ENCODE data around the gene STK16. TPM values are rescaled to one million over a fixed set of nuclear protein-coding genes. Genes with fewer than 3 reads are reported as not detected.
A peak's percentile ranks its signal among the peaks of the same experiment; 100 is the strongest.

The STK16 gene
- total and polyA plus RNA-seq, 8 donors = 1.2 to 55.9 (median 36.4) TPM

DNA sequence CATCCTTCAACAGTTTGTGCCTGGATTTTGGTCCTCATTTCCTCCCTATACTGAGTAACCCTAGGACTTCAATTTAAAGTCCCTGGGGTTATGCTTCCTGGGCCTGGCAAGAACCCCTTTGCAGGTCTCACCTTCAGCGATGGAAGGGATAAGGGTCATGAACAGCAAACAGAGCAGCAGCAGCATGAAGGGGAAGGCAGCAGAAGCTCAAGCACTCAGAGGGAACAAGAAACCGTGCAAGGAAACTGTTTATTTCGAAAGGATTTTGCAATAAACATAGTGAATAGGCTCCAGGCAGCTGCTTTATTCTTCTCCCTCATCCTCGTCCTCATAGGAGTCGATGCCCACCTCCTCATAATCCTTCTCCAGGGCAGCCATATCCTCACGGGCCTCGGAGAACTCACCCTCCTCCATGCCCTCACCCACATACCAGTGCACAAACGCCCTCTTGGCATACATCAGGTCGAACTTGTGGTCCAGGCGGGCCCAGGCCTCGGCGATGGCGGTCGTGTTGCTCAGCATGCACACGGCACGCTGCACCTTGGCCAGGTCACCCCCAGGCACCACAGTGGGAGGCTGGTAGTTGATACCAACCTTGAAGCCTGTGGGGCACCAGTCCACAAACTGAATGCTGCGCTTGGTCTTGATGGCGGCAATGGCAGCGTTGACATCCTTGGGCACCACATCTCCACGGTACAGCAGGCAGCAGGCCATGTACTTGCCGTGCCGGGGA, 4.9 kb downstream of the STK16 start:
- intact Hi-C loops (cut with DNase I; ENCODE audit: low total_unique reads) = no loop called here
- Histone ChIP-seq H3K27me3 (no peaks in the 10 kb centered on the region), H3K36me3 (peaks cover 14 to 43% (median 28%) of the 10 kb centered on the region in 4 donors), H3K9me3 (no peaks in the 10 kb centered on the region), H3K4me3 (peak overlapping the region in 3 of 4 donors; percentile 13 to 41 (median 26)), H3K27ac (peak overlapping the region; percentile 86 to 98 (median 94)), H3K4me1 (peaks cover 86 to 99% (median 90%) of the 10 kb centered on the region in 4 donors)
- DNase-seq = no peak
- no peak for TF ChIP-seq POLR2AphosphoS5 (IDR thresholded peaks at IDR 0.05)
- TF ChIP-seq, protein P1, sequence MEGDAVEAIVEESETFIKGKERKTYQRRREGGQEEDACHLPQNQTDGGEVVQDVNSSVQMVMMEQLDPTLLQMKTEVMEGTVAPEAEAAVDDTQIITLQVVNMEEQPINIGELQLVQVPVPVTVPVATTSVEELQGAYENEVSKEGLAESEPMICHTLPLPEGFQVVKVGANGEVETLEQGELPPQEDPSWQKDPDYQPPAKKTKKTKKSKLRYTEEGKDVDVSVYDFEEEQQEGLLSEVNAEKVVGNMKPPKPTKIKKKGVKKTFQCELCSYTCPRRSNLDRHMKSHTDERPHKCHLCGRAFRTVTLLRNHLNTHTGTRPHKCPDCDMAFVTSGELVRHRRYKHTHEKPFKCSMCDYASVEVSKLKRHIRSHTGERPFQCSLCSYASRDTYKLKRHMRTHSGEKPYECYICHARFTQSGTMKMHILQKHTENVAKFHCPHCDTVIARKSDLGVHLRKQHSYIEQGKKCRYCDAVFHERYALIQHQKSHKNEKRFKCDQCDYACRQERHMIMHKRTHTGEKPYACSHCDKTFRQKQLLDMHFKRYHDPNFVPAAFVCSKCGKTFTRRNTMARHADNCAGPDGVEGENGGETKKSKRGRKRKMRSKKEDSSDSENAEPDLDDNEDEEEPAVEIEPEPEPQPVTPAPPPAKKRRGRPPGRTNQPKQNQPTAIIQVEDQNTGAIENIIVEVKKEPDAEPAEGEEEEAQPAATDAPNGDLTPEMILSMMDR (IDR thresholded peaks at IDR 0.05) = no peak
- TF ChIP-seq EP300 (IDR thresholded peaks at IDR 0.05) = no peak
- no peak for TF ChIP-seq POLR2A (IDR thresholded peaks at IDR 0.05)
- 51 to 60% (median 60%) methylated on average over 22 of the region's 22 CpGs for WGBS, 5 donors

DNA sequence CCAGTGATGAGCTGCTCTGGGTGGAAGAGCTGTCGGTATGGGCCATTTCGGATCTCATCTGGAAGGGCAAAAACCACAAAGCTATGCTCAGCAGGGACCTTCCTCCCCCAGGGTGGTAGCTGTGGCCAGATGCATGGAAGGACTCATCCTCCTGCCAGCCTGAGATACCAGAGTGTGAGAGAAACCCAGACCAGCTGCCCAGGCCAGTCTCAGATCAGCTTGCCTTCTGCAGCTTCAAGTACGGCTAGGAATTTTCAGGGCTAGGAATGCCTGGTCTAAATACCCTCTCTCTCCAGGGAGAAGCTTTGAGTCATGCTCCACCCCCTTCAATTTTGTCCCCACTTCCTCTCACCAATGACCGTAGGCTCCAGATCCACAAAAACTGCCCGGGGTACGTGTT, 6.4 kb downstream of the STK16 start:
- no peak for DNase-seq
- Histone ChIP-seq H3K9me3 (no peaks in the 10 kb centered on the region), H3K36me3 (peaks cover 14 to 41% (median 28%) of the 10 kb centered on the region in 4 donors), H3K27me3 (no peaks in the 10 kb centered on the region), H3K4me1 (peaks cover 77 to 85% (median 81%) of the 10 kb centered on the region in 4 donors), H3K27ac (peak overlapping the region in 4 of 5 donors; percentile 92 to 98 (median 96)), H3K4me3 (peak overlapping the region in 3 of 4 donors; percentile 59 to 75 (median 70))
- 63 to 85% (median 83%) methylated on average over 6 of the region's 6 CpGs for WGBS, 5 donors
- intact Hi-C loops (cut with DNase I; ENCODE audit: low total_unique reads) = no loop called here
- TF ChIP-seq, protein P1 (IDR thresholded peaks at IDR 0.05) = no peak
- TF ChIP-seq POLR2AphosphoS5 (IDR thresholded peaks at IDR 0.05) (no peak), POLR2A (IDR thresholded peaks at IDR 0.05) (no peak), EP300 (IDR thresholded peaks at IDR 0.05) (no peak)

DNA sequence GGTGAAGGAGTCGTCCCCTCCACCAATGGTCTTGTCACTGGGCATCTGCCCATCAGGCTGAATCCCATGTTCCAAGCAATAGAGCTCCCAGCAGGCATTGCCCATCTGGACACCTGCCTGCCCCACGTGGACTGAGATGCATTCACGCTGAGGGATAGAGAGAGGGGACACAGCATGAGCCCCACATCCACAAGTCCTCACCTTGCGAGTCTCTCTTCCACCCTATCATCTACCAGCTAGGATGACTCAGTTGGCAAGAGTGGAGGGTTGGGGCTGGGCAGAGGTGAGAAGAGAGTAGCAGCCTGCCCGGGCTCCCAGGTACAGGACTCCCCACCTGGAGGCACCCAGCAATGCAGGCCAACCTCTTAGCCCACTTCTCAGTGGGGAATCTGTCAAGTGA, 6.8 kb downstream of the STK16 start:
- no peaks in the 10 kb centered on the region for H3K9me3 ChIP-seq
- H3K4me1 ChIP-seq = peaks cover 75 to 81% (median 77%) of the 10 kb centered on the region in 4 donors
- peak overlapping the region; percentile 59 to 75 (median 72) for H3K4me3 ChIP-seq
- no peaks in the 10 kb centered on the region for H3K27me3 ChIP-seq
- 52 to 70% (median 59%) methylated on average over 2 to 5 of the region's 5 CpGs for WGBS, 5 donors
- no peak for TF ChIP-seq POLR2AphosphoS5 (IDR thresholded peaks at IDR 0.05)
- no peak for TF ChIP-seq EP300 (IDR thresholded peaks at IDR 0.05)
- TF ChIP-seq POLR2A (IDR thresholded peaks at IDR 0.05) = no peak
- peaks cover 14 to 37% (median 27%) of the 10 kb centered on the region in 4 donors for H3K36me3 ChIP-seq
- peak overlapping the region; percentile 53 to 98 (median 94) for H3K27ac ChIP-seq
- DNase-seq = peak; percentile 22 to 40
- intact Hi-C loops (cut with DNase I; ENCODE audit: low total_unique reads) = no loop called here

DNA sequence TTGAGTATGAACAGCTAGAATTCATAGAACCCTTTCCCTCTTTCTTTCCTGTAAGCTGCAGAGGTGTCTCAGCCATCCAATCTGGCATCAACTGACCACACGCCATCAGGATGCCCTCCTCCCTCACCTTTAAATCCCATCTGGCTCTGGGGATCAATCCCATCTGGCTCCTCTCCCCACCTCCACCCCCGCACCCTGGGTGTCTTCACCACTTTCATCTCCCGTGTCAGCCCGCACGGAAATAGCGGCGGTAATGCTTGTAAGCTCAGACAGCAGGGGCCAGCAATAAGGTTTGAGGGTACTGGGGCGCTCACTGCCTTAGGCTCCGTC, 7.3 kb downstream of the STK16 start:
- TF ChIP-seq, protein P1 (IDR thresholded peaks at IDR 0.05) = no peak
- TF ChIP-seq POLR2AphosphoS5 (IDR thresholded peaks at IDR 0.05) = no peak
- no peak for TF ChIP-seq POLR2A (IDR thresholded peaks at IDR 0.05)
- TF ChIP-seq EP300 (IDR thresholded peaks at IDR 0.05) = no peak
- peaks cover 70 to 76% (median 72%) of the 10 kb centered on the region in 4 donors for H3K4me1 ChIP-seq
- no peaks in the 10 kb centered on the region for H3K27me3 ChIP-seq
- 4 to 13% (median 9%) methylated on average over 9 of the region's 9 CpGs for WGBS, 5 donors
- H3K4me3 ChIP-seq = peak overlapping the region; percentile 59 to 75 (median 72)
- intact Hi-C loops (cut with DNase I; ENCODE audit: low total_unique reads) = no loop called here
- peaks cover 14 to 32% (median 26%) of the 10 kb centered on the region in 4 donors for H3K36me3 ChIP-seq
- no peak for DNase-seq
- peak overlapping the region; percentile 88 to 98 (median 94) for H3K27ac ChIP-seq
- no peaks in the 10 kb centered on the region for H3K9me3 ChIP-seq

Measured in stomach (tissue), 9 donors.